ENCODE results near the gene FAHD1.

Gene FAHD1

DNA sequence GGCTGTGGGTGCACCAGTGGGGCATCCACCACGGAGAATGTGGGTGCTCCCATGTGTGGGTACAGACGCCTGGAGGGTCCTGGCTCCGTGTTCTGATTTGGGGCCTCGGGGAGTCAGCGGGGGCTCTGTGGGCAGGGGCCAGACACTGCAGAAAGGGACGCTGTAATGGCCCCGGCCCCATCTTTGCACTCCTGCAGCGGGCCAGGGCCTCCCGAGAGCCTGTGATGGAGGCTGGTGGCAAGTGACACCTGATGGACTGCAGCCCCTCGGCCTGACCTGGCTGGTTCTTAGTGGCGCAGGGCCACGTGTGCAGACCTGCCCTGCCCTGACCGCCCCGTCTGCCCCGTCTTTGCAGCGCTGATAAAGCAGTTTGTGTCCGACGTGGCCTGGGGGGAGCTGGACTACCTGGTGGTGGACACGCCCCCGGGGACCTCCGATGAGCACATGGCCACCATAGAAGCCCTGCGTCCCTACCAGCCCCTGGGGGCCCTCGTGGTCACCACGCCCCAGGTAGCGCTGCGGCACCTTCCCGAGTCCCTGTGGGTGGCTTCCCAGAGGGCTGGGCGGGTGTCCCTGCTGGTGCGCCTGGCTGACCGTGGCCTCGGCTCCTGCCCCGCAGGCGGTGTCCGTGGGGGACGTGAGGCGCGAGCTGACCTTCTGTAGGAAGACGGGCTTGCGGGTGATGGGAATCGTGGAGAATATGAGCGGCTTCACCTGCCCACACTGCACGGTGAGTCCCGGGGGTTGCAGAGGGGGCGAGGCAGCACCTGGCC lies 39.5 kb upstream of the FAHD1 start:
- peaks cover 50 to 83% (median 75%) of the 10 kb centered on the region in 11 experiments for H3K36me3 ChIP-seq

DNA sequence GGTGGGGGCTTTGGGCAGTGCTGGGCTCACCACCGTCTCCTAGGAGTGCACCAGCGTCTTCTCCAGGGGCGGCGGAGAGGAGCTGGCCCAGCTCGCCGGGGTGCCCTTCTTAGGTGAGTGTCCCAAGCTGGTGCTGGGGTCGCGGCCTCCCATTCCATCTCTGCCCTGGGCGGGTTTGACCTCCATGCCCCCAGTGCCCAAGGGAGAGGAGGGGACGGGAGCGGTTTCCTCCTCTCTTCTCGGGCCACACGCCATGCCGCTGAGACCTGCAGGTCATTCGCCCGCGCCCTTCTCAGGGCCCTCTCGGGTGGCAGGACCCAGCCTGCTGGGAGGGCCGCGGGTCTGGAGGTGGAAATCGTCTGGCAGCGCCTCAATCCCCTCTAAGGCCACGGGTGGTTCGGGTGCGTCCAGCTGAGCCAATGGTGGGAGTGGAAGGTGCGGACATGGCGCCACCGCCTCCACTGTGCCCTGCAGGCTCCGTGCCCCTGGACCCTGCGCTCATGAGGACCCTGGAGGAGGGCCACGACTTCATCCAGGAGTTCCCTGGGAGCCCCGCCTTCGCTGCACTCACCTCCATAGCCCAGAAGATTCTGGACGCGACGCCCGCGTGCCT lies 38.8 kb upstream of the FAHD1 start:
- Histone ChIP-seq H3K4me1 (peaks cover 9 to 16% (median 11%) of the 10 kb centered on the region in 10 experiments), H3K27me3 (no peaks in the 10 kb centered on the region), H4K20me1 (peaks cover 20 to 100% (median 81%) of the 10 kb centered on the region in 11 experiments; a peak in 21 of 22 replicates), H3K36me3 (peaks cover 50 to 87% (median 76%) of the 10 kb centered on the region in 11 experiments), H3K9me3 (replicated peaks in 1 of 11) (no peaks in the 10 kb centered on the region), H3K27ac (no peak overlapping the region), H3K4me3 (no peak overlapping the region), H3K4me2 (no peak overlapping the region), H3K9ac (no peak overlapping the region)
- no peak for TF ChIP-seq Cebpa-rat (IDR thresholded peaks at IDR 0.05)

More for the DNA sequence above, 39.5 kb upstream of the FAHD1 start:
- Histone ChIP-seq H3K27ac (no peak overlapping the region), H3K9me3 (replicated peaks in 1 of 11) (no peaks in the 10 kb centered on the region), H4K20me1 (peaks cover 20 to 96% (median 81%) of the 10 kb centered on the region in 11 experiments; a peak in 21 of 22 replicates), H3K4me2 (no peak overlapping the region), H3K27me3 (no peaks in the 10 kb centered on the region), H3K9ac (no peak overlapping the region), H3K4me3 (no peak overlapping the region), H3K4me1 (peaks cover 9 to 16% (median 11%) of the 10 kb centered on the region in 10 experiments)
- no peak for TF ChIP-seq Cebpa-rat (IDR thresholded peaks at IDR 0.05)

DNA sequence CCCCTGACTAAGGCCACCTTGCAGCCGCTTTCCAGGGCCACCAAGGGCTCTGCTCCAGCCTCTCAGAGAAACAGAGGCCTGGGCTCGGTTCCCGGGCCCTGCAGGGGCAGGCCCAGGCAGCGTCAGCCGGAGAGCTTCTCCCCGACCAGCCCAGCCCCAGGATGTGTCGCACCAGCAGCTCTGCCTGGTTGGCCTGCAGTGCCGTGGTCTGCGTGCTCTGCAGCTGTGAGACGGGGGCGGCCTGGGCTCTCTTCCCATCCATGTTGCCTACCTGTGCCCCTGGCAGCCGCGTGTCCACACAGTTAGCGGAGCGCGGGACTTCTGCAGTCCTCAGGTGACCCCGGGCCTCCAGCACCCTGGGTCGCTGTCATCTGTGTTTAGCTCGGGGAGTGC lies 38.3 kb upstream of the FAHD1 start:
- no peak overlapping the region for H3K9ac ChIP-seq
- peaks cover 7 to 13% (median 9%) of the 10 kb centered on the region in 10 experiments for H3K4me1 ChIP-seq
- no peaks in the 10 kb centered on the region for H3K9me3 ChIP-seq (replicated peaks in 1 of 11)
- no peak overlapping the region for H3K4me2 ChIP-seq
- H3K4me3 ChIP-seq, result no peak overlapping the region
- no peaks in the 10 kb centered on the region for H3K27me3 ChIP-seq
- no peak for TF ChIP-seq Cebpa-rat (IDR thresholded peaks at IDR 0.05)
- H3K36me3 ChIP-seq, result peaks cover 50 to 87% (median 76%) of the 10 kb centered on the region in 11 experiments
- no peak overlapping the region for H3K27ac ChIP-seq
- peaks cover 20 to 100% (median 79%) of the 10 kb centered on the region in 11 experiments; a peak in 21 of 22 replicates for H4K20me1 ChIP-seq

DNA sequence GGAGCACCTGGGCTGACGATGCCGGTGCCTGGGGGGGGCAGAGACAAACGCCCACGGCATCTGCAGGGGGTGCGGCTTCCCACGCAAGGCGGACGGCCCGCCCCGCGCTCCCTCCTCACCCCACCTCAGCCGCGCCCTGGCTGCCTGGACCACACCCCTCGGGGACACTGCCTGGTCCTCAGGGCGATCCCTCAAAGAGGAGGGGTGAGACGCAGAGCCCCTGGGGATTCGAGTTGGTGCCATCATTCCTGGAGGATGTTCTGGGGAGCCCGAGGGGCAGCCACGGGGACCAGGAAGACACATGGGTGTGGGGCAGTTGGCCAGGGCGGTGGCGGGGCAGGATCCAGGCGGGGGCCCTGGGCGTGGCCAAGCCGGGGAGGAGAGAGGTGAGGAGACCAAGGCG lies 37.4 kb upstream of the FAHD1 start:
- Histone ChIP-seq H4K20me1 (peaks cover 20 to 100% (median 69%) of the 10 kb centered on the region in 11 experiments; a peak in 21 of 22 replicates), H3K27me3 (no peaks in the 10 kb centered on the region), H3K36me3 (peaks cover 49 to 82% (median 76%) of the 10 kb centered on the region in 11 experiments), H3K4me2 (no peak overlapping the region), H3K9ac (no peak overlapping the region), H3K4me3 (no peak overlapping the region), H3K9me3 (replicated peaks in 1 of 11) (no peaks in the 10 kb centered on the region), H3K27ac (no peak overlapping the region), H3K4me1 (peaks cover 0 to 5% (median 0%) of the 10 kb centered on the region in 10 experiments; a peak in 2 of 20 replicates)
- TF ChIP-seq Cebpa-rat (IDR thresholded peaks at IDR 0.05), result no peak

DNA sequence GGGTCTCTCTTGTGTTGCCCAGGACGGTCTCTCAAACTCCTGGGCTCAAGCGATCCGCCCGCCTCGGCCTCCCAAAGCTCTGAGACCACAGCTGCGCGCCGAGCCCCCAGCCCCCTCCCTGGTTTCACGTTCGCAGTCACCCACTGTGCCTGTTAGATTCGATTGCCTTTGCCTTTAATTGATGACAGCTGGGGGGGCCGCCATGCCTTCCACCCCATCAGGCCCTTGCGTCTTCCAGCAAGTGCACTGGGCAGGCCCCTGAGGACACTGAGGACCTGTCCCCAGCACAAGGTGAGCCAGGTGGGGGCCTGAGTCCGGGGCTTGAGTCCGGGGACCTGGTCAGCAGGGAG lies 36.8 kb upstream of the FAHD1 start:
- peaks cover 0 to 2% (median 0%) of the 10 kb centered on the region in 10 experiments; a peak in 1 of 20 replicates for H3K4me1 ChIP-seq
- H3K27ac ChIP-seq, result no peak overlapping the region
- H3K9ac ChIP-seq, result no peak overlapping the region
- H3K27me3 ChIP-seq, result no peaks in the 10 kb centered on the region
- peaks cover 20 to 94% (median 63%) of the 10 kb centered on the region in 11 experiments; a peak in 21 of 22 replicates for H4K20me1 ChIP-seq
- H3K9me3 ChIP-seq (replicated peaks in 1 of 11), result no peaks in the 10 kb centered on the region
- H3K4me3 ChIP-seq, result no peak overlapping the region
- H3K36me3 ChIP-seq, result peaks cover 43 to 77% (median 71%) of the 10 kb centered on the region in 11 experiments
- TF ChIP-seq Cebpa-rat (IDR thresholded peaks at IDR 0.05), result no peak
- no peak overlapping the region for H3K4me2 ChIP-seq

DNA sequence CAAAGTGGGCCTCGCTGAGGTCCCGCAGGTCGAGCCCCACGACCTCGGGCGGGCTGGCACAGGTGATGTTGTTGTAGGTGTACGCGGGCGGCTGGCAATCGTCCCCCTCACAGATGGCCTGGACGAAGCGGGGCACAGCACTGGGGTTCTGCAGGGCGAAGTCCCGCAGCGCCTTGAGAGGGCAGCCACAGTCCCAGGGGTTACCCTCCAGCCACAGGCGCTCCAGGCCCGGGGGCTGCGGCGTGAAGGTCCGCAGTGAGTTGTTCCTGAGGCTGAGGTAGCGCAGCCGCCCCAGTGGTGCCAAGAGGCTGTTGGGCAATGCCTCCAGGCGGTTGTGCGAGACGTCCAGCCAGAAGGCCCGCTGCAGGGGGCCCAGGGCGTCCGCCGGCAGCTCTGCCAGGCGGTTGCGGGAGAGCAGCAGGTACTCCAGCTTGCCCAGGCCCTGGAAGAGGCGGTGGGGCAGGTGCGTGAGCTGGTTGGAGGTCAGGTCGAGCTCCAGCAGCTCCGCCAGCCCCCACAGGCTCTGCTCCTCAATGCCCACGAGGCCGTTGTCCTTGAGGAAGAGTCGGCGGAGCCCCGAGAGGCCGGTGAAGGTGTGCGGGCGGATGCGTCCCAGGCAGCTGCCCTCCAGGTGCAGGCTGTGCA lies 36.3 kb upstream of the FAHD1 start:
- TF ChIP-seq Cebpa-rat (IDR thresholded peaks at IDR 0.05), result no peak
- H4K20me1 ChIP-seq, result peaks cover 17 to 89% (median 58%) of the 10 kb centered on the region in 11 experiments; a peak in 21 of 22 replicates
- H3K4me1 ChIP-seq, result no peaks in the 10 kb centered on the region
- no peak overlapping the region for H3K9ac ChIP-seq
- H3K9me3 ChIP-seq (replicated peaks in 1 of 11), result no peaks in the 10 kb centered on the region
- no peaks in the 10 kb centered on the region for H3K27me3 ChIP-seq
- H3K4me2 ChIP-seq, result no peak overlapping the region
- no peak overlapping the region for H3K27ac ChIP-seq
- H3K36me3 ChIP-seq, result peaks cover 38 to 72% (median 66%) of the 10 kb centered on the region in 11 experiments
- no peak overlapping the region for H3K4me3 ChIP-seq

DNA sequence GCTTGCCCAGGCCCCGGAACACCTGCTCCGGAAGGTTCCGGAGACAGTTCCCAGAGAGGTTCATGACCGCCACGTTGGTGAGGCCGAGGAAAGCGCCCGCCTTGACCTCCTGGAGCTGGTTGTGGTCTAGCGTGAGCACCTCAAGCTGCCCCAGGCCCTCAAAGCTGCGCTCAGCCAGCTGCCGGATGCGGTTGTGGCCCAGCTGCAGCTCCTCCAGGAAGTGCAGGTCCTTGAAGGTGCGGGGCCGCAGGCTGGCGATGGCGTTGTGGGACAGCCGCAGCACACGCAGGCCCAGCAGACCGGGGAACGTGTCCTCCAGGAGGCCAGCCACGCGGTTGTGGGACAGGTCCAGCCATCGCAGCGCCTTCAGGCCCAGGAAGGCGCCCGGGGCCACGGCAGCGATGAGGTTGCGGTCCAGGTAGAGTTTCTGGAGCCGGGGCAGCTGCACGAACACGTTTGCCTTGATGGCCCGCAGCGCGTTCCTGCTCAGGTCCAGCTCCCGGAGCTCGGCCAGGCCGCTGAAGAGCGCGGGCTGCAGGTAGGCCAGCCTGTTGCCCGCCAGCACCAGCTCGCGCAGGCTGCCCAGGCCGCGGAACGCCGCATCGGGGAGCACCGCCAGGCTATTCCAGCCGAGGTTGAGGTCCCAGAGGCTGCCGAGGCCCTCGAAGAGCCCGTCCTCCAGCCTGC lies 35.6 kb upstream of the FAHD1 start:
- peaks cover 10 to 82% (median 52%) of the 10 kb centered on the region in 11 experiments; a peak in 21 of 22 replicates for H4K20me1 ChIP-seq
- no peak for TF ChIP-seq Cebpa-rat (IDR thresholded peaks at IDR 0.05)
- H3K36me3 ChIP-seq, result peaks cover 32 to 65% (median 59%) of the 10 kb centered on the region in 11 experiments
- no peaks in the 10 kb centered on the region for H3K27me3 ChIP-seq
- H3K9me3 ChIP-seq (replicated peaks in 1 of 11), result 0 out of 22 replicates have a peak, but pooled peaks cover 0 to under 1% (median 0%) of the 10 kb centered on the region in 11 experiments
- H3K9ac ChIP-seq, result no peak overlapping the region
- H3K27ac ChIP-seq, result no peak overlapping the region
- H3K4me3 ChIP-seq, result no peak overlapping the region
- H3K4me1 ChIP-seq, result no peaks in the 10 kb centered on the region
- H3K4me2 ChIP-seq, result no peak overlapping the region

DNA sequence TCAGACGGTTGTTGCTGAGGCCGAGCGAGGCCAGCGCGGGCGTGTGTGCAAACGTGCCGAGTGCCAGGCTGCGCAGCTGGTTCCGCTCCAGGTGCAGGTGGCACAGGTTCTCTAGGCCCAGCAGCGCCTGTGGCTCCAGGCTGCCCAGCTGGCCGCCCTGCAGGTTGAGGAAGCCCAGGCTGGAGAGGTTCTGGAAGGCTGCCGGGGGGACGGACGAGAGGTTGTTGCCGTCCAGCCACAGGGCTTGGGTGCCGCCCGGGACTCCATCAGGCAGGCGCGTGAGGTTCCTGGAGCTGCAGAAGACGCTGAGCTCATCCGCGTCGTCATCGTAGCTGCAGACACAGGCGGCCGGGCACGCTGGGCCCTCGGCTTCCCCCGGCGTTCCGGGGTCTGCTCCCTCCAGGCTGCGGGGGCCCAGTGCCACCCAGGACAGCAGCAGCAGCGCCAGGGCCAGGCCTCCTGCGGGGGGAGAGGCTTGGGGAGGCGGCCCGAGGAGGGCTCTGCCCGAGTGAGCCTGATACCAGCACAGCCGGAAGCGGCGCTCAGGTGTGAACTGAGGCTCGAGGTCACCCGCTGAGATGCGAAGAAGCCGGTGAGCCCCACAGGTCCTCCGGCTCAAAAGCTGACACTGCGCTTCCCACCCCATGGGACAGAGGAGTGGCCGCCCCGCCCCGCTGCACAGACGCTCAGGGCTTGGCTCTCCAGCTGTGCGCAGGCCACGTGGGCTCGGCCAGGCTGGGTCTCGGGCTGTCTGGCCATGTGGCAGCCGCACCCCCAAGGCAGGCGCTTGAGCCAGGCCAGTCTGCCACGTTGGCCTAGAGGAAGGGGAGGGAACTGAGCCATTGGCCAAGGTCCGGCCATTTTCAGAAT lies 34.8 kb upstream of the FAHD1 start:
- no peak overlapping the region for H3K4me3 ChIP-seq
- no peaks in the 10 kb centered on the region for H3K4me1 ChIP-seq
- peaks cover 3 to 74% (median 44%) of the 10 kb centered on the region in 11 experiments; a peak in 20 of 22 replicates for H4K20me1 ChIP-seq
- H3K36me3 ChIP-seq, result peaks cover 24 to 57% (median 52%) of the 10 kb centered on the region in 11 experiments
- H3K27ac ChIP-seq, result no peak overlapping the region
- no peak overlapping the region for H3K9ac ChIP-seq
- H3K4me2 ChIP-seq, result no peak overlapping the region
- H3K9me3 ChIP-seq (replicated peaks in 1 of 11), result peaks cover under 1 to 8% (median 2%) of the 10 kb centered on the region in 11 experiments; a peak in 17 of 22 replicates
- no peak for TF ChIP-seq Cebpa-rat (IDR thresholded peaks at IDR 0.05)
- H3K27me3 ChIP-seq, result no peaks in the 10 kb centered on the region
